ENCODE results near the gene PQBP1.

Gene PQBP1

DNA sequence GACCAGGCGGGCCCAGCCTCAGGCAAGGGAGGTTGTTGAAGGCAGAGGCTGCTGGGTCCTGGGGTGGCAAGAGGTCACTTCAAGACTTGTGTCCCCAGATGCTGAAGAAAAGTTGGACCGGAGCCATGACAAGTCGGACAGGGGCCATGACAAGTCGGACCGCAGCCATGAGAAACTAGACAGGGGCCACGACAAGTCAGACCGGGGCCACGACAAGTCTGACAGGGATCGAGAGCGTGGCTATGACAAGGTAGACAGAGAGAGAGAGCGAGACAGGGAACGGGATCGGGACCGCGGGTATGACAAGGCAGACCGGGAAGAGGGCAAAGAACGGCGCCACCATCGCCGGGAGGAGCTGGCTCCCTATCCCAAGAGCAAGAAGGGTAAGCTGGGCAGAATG, 4.4 kb downstream of the PQBP1 start:
- DNase-seq = no peak

DNA sequence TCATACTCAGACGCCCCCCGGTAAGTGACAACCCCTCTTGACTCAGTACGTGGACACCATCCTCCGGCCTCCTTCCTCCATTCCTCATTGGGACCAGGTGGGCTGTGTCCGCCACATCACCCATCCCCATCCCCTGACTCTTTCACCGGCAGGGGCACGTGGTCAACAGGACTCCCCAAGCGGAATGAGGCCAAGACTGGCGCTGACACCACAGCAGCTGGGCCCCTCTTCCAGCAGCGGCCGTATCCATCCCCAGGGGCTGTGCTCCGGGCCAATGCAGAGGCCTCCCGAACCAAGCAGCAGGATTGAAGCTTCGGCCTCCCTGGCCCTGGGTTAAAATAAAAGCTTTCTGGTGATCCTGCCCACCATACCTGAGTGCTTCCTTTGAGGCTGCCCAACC, 5.0 kb downstream of the PQBP1 start:
- no peak for DNase-seq

DNA sequence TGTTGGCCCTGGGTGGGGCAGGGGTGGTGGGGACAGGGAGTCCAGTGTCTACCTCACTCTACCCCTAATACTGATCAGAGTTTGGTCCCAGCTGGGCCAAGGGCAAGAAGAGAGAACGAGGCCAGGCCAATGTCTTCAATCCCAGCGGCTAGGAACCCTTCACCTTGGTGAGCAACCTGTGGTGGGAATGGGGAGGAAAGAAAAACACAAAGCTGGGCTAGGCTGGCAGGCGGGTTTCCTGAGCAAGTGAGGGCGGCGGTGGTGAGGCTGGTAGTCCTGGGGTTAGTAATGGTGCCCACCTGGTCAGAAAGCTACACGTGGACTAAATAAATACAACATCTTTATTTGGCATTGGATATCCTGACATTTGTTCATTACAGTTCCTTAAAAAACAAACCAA, 5.6 kb downstream of the PQBP1 start:
- no peak for DNase-seq

DNA sequence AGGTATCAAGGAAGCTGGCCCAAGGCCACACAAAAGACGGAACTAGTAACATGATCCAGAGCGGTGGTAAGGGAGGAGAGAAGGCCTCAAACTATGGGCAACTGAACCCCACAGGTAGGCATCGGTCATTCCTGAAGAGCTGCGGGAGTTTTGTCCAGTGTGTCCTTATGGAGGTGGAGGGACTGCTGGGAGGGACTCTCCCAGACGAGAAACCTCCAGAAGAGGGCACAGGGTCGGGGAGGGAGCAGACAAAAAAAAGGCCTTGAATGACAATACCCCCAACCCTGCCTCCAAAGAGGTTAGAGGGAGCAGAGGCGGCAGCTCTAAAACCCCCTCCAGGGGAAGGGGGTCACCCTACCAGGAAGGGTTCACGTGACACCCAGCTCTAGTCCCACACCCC, 6.5 kb downstream of the PQBP1 start:
- no peak for DNase-seq

DNA sequence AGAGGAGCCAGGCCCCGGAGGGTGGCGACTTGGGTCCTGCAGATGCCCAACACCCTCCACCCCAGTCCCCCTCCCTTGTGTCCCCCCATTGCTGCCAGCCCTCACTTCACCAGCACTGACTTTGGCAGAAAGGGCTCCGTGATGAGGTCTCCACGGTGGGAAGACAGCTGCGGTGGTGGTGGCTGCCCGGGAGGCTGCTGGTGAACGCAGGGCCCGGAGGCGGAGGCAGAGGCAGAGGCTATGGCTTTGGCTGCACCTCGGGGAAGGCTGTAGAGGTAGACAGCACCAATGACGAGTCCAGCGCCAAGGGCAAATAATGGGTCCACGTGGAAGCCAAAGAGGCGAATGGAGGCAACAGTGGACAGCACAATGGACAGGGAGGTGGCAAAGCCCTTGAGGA, 6.9 kb downstream of the PQBP1 start:
- no peak for DNase-seq

DNA sequence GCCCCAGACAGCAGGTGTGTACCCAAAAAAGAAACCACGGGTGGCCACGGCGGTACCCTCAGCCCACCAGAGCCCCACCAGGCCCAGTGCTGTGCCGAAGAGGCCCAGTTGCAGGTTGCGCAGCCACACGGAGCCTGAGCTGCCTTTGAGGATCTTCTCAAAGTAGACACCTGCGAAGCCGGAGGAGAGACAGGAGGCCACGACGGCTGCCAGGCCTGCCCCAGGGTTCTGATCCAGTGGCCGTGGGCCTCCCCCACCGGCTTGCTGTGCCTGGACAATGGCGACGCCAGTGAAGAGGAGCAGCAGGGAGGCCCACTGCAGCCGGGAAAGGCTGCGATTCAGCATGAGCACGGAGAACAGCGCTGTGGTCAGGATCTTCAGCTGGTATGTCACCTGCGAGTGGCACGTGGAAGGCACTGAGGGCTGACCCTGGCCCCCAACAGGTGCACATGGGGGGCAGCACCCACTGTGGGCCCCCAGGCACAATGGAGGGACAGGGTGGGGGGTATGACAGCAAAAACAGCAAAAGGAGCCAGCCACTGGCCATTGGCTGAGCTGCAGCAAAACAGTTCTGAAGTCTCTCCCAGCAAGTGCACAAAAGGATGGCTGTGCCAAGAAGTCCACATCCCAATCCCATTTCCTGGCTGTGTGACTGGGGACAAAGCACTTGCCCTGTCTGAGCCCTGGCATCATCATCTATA, 7.5 kb downstream of the PQBP1 start:
- no peak for DNase-seq

DNA sequence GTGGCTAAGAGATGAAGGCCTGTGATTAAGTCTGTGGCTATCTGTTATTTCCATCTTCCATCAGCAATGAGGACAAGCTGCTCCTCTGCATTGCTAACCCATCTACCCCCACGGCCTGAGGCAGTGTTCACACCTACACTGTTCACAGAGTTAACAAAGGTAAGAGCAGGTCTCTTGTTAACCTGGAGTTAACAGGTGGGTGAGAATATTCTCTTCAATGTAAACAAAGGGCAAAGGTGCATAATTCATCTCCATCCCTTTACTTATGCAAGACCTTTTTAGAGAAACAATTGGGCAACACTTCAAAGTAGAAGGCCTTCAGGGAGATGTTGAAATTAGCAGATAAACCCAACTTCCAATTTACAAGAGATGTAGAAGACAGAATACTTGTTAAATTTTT, 10.9 kb downstream of the PQBP1 start:
- DNase-seq = no peak

DNA sequence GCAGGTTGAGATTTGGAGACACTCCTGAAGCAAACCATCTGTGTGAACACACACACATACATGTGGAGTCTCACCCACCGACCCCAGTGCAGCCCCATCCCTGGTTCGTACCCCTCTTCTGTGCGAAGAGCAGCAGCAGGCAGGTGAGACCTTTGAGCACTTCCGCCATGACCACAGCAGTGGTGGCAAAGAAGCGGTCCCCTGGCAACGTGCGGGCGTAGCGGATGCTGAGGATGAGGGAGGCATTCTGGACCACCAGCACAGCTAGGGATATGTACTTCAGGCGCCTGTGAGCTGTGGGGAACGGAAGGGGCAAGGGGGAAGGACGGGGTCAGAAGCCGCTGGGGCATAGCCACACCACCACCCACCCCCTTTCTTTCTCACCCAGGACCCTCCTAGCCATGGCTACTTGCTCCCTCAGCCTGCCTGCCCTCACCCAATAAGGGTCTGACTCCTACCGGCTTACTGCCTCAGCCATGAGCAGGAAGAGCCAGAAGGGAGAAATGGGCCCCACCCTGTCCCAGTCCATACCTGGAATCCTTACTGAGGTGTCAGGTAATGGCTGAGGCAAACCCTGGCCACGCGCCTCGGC, 12.1 kb downstream of the PQBP1 start:
- DNase-seq = no peak

DNA sequence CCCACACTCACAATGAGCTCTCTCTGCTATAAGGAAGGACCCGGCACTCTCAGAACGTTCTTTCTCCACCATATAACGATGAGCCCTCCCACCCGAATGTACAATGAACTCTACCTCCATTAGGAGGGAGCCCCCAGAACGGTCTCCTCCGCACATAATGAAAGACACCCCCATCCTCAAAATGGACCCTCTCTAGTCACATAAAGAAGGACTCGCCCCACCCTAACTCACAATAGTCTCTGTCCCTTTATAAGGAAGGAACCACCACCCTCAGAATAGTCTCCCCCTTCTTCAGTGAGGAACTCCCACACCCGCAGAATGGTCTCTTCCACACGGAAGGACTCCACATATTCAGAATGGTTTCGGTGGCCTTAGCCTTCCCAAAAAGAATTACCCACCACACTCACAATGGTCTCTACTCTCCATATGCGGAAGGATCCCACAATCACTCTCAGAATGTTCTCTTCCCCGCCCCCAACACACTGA, 13.2 kb downstream of the PQBP1 start:
- DNase-seq = no peak

DNA sequence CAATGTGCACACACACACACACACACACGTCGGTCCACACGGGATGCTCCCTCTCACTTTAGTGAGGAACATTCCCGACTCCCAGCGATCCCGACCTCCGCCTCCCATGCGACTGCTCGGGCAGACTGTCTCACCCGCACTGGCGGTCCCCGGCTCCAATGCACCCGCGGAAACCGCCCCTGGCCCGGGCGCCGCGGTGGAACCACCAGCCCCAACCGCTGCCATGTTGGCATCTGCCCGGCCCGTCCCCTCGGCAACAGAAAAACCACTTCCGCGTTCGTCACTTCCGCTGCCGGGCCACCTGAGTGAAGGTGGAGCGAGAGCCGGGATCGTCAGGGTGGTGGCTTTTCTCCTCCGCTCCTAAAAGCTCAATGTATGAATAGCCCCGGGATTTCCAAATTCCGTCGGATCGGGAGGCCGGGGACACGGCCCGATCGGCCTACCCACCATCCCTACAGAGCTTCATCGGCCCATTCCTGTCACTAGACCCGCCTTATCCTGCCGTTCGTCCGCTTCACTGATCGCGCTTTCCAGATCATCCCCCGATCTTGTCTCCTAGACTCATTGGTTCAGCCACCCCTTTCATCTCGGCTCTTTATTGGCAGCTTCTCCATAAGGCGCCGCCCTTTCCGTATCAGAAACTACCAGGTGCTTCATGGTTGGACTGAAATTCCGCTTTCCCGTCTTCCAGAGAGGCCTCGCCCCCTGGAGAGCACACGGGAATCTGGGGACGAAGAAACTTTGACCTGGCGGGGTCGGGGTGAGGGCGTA, 13.9 kb downstream of the PQBP1 start, which contains the start of gene SLC35A2:
SLC35A2 (minus strand) TSS at position 235 of the 771 bp plus-strand sequence; CDS start at position 225, 10 bp downstream.
- DNase-seq = peak; percentile 93

DNA sequence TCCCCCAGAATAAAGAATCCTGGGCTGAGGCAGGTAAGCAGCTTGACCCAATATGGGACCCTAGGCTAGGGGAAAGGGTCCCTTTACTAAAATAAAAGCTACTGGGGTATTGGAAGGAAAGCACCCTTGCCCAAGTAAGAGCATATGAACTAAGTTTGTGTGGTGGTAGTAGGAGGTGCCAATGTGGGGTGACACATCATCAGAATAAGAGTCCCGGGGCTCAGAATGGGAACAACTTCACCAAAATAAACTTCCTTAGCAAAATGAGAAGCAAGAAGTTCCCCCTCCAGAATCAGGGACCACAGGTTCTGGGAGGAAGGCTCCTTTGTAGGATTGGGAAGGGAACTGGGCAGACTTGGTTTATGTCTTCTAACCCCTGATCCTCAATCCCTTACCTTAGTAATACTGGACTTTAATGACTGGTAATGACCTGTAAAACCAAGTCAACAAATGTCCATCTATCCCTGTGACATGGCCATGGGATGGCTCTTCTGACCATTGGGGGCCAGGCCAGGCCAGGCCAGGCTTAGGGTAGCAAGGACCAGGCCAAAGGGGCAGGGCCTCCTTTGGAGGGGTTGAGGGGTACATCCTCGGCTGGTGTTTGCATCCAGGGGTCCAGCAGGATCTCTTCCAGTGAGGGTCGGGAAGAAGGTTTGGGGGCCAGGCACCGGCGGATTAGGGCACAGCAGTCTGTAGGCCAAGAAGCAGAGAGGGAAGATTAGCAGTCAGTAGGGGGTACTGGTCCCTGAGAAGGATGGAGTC, 16.1 kb downstream of the PQBP1 start:
- no peak for DNase-seq

DNA sequence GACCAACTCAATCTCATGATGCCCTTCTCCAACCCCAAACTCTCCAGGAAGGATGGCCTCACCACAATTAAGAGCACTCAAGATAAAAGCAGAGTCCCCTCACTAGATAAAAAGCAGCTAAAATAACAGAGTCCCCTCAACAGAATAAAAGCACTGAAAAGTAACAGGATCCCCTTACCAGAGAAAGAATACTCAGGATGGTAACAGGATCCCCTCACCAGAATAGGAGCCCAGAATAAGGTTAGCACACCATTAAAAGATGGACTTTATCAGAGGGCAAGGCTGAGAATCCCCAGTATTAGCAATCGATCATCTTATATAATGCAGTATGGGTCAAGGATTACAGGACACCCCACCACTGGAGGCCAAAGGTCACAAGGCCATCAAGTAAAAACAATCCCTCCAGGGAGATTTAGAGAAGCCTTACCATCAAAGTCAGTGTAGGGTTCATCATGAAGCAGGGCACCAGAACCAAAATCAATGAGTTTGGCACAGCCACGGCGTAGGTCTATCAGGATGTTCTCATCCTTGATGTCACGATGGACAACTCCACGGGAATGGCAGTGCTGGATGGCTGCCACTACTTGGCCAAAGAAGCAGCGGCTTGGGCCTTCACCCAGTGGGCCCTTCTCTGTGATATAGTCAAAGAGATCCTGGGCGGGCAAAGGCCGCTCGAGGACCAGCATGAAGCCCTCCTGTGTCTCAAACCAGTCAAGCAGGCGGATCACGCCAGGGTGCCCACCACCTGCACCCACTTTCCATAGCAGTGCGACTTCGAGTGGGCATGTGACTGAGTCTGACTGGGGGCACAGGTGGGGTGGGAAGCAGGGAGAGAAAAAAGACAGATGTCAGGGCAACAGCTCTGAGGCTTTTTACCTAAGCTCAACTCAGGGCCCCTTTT, 17.1 kb downstream of the PQBP1 start:
- DNase-seq = no peak

DNA sequence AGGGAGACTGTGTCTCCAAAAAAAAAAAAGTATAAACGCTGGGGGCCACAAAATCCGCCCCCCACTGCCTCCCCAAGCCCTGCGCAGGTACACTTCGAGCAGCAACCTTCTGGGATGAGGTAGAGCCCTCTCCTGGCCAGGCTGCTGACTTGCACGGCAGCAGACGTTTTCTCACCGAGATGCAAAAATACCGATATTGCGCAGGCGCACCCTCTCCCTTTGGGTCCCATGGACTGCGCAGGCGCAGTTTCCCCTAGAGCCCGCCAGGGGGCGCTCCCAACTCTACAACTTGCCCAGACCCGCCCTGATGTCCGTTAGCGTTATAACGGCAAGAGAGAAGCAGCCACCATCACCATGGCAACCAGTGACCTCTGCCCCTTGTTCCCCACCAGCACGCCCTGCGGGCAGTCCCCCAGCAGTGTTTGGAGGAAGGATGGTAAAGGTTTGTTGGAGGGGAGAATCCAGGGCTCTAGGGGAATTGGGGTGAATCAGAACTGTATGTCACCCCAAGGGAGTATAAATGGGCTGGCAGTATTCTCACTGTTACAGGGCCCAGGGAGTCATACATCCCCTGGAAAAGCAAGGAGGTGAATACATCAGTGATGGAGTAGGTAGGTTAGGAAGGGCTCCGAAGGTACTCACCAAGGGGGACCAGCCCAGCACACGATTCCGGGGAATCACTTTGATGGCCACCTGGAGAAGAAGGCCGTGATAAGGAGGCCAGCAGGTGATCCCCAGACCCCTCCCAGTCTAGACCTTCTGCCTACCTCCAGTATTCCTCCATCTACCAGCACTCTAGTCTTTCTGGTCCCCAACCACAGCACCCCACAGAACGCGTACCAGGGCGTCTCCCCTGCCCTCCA, 19.6 kb downstream of the PQBP1 start:
- DNase-seq = peak; percentile 87

DNA sequence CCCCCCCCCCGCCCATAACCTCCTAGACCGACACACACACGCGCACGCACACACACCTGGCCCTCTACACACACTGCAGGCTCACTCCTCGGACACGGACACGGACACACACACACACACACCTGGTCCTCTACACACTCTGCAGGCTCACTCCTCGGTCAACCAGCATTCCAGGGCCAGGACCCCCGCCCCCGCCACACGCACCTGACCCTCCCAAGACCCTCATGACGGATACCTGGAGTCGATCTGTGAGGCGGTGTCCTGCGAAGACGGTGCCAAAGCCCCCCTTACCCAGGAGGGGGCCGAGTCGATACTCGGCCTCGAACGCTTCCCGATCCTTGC, 20.5 kb downstream of the PQBP1 start:
- DNase-seq = no peak

DNA sequence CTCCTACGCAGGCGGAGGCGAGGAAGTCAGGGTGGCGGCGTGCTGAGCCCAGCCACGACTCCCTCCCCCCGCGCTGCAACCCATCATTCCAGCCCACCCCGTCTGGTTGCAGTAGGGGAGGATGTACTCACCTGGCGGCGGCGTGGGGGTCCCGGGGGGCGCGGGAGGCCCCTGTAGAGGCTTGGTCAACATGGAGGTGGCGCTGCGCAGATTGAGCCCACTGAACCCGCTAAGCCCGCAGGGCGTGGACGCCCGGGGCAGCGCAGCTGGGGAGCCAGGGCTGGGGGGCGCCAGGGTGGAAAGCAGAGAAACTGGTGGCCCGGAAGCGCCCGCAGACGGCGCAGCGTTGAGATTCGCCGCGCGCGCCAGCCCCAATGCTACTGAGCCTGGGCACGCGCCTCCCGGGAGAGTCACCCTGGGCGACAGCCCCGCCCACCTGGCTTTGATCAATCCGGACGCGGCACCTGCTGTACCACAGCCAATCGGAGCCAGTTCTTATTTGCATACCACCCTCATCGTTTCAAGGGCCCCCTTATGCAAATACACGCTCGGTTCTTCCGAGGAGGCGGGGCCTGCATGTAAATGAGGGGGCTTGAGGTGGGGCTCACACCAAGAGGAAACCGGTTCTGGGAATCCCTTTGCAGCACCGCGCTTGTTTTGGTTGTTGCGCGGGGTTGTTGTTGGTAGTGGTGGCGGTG, 21.1 kb downstream of the PQBP1 start, which contains the start of gene PIM2:
PIM2 (minus strand) TSS at position 382 of the 698 bp plus-strand sequence; CDS start at position 192, 190 bp downstream.
- peak; percentile 90 for DNase-seq

DNA sequence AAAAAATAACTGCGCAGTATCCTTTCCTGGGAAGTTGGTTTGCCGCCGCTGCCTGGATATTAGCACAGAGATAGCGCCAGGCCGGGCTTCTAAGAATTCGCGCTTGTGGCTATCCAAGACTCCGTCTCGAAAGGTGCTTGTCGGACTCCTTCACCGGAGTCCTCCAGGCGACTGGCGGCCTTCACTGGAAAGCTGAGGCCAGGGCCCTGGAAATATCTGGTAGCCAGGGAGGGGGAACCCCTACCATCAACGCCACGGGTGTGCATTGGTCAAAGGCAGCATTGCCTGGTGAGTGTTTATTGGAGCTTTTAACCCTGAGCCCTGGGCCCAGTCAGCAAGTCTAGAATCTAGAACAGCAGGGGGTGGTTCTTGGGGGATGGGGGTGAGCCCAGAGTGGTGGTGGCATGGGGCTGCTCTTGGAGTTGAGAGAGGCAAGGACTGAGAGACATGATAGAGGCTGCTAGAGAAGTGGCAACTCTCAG, 21.7 kb downstream of the PQBP1 start:
- DNase-seq = peak; percentile 54

DNA sequence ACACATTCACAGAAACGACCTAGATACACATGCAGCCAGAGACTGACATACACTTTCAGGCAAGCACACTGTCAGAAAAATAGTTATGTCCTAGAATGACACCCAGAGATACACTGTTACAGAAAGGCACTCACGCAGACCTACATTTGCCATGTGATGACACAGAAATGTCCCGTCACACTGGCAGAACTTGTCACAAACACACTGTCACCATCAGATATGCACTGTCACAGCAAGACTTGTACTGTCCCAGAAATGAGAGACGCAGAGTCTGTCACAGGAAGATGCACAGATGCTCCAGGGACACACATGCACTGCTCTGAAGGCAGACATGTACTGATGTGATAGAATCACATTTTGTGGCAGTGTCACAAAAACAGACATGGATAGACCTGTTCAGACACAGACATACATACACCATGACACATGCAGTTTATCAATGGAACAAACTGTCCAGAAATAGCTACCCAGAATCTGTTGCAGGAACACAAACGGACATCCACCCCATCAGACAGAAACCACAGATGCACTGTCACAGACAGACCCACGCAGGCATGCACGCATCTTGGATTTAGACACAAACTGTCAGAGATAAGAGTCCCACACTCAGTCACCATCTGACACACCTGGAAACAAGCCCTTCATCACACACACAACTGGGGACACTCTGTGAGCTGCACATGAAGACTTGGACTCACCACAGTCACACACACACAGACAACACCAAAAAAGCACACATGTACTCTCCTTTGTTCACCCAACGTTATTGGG, 22.4 kb downstream of the PQBP1 start:
- DNase-seq = peak; percentile 51

DNA sequence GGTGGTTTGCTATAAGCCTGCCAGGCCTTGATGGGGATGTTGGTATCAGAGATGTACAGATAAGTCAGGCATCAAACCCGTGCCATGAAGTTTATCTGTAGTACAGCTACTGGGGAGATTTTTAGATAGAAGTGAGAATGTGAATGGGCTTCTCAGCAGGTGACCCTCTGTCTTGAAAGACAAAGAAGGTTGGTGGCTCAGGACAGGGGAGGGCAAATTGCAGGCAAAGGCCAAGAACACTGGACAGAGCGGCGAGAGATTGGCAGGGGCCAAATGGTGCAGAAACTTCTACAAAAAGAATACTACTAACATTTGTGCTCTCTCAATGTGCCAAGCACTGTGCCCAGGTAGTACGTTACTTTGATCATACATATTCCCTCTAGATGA, 23.0 kb downstream of the PQBP1 start:
- no peak for DNase-seq

DNA sequence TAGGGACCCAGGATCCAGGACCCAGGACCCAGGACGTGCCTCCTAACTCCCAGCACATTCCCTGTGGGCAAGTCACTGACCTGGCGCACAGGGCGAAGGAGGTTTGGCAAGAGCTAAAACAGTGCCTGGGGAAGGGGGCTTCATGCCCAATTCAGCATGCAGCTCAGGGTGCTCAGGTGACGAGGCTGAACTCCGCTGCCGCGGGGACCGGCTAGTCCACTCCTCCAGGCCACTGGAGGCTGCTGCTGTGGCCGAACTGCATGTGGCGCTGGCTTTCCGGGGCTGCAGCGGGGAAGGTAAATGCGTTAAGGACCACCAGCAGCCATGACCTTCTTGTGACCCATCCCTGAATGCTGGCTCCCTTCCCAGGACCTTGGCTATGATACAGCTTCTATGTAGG, 26.0 kb downstream of the PQBP1 start:
- DNase-seq = no peak
